IPS-15b (cell line): ENCODE measurements around the gene BCL7A.

Experiments used
- H3K27me3 ChIP-seq: one replicate; pipeline ENCODE4 v1.6.1; 2013; ENCODE audit warnings: low read length; ENCODE audit not compliant: control insufficient read depth, insufficient read depth
- H3K36me3 ChIP-seq: one replicate; pipeline ENCODE4 v1.6.1; 2013; ENCODE audit warnings: low read length; ENCODE audit not compliant: control insufficient read depth, insufficient read depth
- H3K4me1 ChIP-seq: one replicate; pipeline ENCODE4 v1.6.1; 2013; ENCODE audit warnings: mild to moderate bottlenecking, low read length; ENCODE audit not compliant: control insufficient read depth, insufficient read depth
- H3K4me3 ChIP-seq: one replicate; pipeline ENCODE4 v1.5.1; 2013; ENCODE audit warnings: low read depth, low read length
- H3K9ac ChIP-seq: one replicate; pipeline ENCODE4 v1.6.1; 2013; ENCODE audit warnings: low read depth, mild to moderate bottlenecking, low read length
- H3K9me3 ChIP-seq: one replicate; pipeline ENCODE4 v1.6.1; 2013; ENCODE audit warnings: mild to moderate bottlenecking, low read length; ENCODE audit not compliant: control insufficient read depth, insufficient read depth

Gene BCL7A

DNA sequence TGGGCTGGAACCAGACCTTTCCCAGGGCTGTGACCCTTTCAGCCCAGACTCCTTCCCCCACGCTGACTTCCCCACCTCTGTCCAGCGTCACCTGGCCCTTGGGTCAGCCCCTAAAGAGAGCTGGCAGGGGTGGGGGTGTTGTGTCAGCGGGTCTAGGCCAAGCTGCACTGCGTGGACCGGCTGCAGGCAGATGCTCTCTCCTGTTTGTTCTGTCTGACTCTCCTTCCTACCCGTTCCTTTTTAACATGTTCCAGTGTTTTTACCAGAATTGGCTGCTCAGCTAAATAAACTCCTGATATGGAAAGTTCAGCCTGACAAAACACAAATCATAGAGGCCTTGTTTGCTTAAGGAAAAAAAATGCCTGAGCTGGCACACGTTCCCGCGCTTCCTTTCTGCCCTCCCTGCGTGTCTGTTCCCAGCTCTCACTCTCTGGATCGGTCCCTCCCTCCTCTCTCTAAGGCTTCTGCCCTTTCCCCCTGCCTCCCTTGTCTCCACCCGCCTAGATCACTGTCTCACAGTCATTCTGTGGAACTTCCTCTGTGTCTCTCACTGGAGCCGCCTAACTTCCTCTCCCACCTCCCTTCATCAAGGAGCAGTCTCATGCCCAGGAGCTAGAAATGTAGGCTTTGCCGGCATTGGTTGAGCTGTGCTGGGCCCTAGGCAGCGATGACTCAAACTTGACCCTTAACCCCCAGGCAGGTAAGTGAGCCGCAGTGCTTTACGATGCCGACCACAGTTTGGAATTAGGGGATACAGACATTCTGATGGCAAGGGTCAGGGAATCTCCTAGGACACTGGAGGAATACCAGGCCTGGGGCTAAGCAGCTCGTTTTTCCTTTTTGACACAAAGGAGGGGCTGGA lies 41.4 kb downstream of the BCL7A start:
- Histone ChIP-seq H3K4me3 (no peak overlapping the region), H3K4me1 (peaks cover 17% of the 10 kb centered on the region), H3K27me3 (no peaks in the 10 kb centered on the region), H3K9ac (peak overlapping the region; percentile 24), H3K9me3 (no peaks in the 10 kb centered on the region), H3K36me3 (peaks cover 10% of the 10 kb centered on the region)

DNA sequence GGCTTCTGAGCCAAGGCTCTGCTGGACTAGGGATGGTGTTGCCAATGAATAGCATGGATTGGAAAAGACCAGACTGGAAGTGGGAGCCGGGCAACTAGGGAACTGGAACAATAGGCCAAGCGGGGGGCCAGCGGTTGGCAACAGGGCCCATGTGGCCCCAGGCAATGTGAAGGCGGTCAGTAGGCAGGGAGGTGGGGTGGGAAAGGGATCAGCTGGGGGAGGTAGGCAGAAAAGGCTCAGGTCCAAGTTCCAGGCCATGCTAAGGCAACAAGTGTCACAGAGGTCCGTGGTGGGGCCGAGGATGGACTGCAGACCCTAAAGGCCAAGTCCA lies 42.0 kb downstream of the BCL7A start:
- no peaks in the 10 kb centered on the region for H3K9me3 ChIP-seq
- H3K4me1 ChIP-seq: peaks cover 17% of the 10 kb centered on the region
- peaks cover 10% of the 10 kb centered on the region for H3K36me3 ChIP-seq
- no peak overlapping the region for H3K4me3 ChIP-seq
- H3K9ac ChIP-seq: no peak overlapping the region
- H3K27me3 ChIP-seq: no peaks in the 10 kb centered on the region

DNA sequence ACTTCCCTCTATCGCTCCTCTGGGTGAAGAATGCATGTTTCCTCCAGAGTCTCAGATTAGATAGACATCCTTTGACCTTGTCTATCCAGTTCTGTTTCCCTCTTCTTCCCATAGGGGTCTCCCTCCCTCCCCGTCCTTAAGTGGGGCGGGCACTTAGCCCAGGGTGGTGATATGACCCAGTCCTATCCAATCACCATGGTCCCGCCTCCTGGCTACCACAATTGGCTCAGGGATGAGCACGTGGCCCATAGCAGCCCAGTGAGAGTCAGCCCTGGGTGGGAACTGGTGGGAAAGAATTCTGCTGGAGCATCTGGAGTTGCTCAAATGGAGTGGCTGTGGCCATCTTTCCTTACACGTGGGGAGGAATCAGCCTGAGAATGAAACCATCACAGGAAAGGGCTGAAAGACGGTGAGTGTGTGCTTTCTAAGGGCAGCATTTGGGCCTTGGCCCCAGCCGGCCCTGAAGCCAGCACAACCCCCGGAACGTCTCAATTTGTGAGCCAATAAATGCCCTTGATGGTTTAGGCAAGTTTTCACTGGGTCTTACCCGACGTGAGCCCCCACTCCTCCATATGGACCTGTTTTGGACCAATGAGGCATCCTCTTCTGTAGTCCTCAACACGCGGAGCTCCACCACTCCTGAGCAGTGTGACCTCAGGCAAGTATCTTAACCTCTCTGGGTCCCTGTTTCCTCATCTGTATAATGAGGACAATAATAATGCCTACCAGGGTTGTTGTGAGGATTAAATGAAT lies 42.5 kb downstream of the BCL7A start:
- Histone ChIP-seq H3K27me3 (no peaks in the 10 kb centered on the region), H3K4me3 (peak overlapping the region; percentile 53), H3K9me3 (no peaks in the 10 kb centered on the region), H3K9ac (peak overlapping the region; percentile 48), H3K36me3 (peaks cover 7% of the 10 kb centered on the region), H3K4me1 (peaks cover 17% of the 10 kb centered on the region)

DNA sequence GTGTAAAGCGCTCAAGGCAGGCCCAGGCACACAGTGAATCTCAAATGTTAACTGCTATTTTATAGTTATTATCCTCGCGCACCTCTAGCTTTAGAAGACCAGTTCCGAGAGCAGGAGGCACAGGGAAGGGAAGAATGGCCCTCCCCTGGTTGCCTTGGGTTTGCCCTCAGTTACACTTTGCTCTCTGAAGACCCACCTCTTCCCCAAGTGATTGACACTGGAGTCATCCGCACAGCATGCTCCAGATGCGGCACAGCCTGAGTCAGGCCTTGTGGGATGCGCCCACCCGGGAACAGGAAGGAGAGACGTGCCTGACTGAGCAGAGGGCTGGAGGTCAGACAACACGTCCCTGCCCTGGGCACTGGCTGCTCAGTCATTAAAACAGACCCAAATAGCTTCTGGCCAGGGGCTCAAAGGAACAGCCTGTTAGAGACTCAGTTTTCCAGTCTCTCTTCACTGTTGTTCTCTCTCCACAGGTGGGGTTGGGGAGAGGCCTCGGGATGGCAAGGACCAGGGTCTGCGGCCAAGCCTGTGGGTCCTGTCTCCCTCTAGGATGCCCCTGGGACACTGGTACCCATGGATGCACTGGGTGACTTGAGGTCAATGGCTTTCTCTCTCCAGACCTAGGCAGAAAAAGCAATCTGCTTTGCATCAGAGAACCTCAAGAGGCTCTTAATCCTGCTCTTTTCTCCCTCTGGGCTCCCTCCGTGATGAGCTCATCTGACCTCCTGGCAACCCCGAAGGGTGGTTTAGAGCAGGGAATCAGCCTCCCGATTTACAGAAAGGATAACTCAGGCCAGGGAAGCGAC lies 43.3 kb downstream of the BCL7A start:
- no peaks in the 10 kb centered on the region for H3K9me3 ChIP-seq
- H3K27me3 ChIP-seq: no peaks in the 10 kb centered on the region
- H3K4me3 ChIP-seq: peak overlapping the region; percentile 53
- peak overlapping the region; percentile 60 for H3K9ac ChIP-seq
- H3K36me3 ChIP-seq: no peaks in the 10 kb centered on the region
- peaks cover 17% of the 10 kb centered on the region for H3K4me1 ChIP-seq

DNA sequence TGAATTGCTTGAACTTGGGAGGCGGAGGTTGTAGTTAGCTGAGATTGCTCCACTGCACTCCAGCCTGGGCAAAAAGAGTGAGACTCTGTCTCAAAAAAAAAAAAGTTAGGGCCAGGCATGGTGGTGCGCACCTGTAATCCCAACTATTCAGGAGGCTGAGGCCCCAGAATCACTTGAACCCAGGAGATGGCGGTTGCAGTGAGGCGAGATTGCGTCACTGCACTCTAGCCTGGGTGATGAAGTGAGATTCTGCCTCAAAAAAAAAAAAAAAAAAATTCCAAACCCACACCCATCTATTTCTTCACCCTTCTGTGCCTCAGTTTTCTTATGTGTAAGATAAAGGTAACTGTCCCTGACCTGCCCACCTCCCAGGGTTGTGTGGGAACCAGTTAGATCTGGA lies 45.9 kb downstream of the BCL7A start:
- Histone ChIP-seq H3K9me3 (no peaks in the 10 kb centered on the region), H3K27me3 (no peaks in the 10 kb centered on the region), H3K9ac (no peak overlapping the region), H3K36me3 (no peaks in the 10 kb centered on the region), H3K4me3 (no peak overlapping the region), H3K4me1 (peaks cover 17% of the 10 kb centered on the region)

DNA sequence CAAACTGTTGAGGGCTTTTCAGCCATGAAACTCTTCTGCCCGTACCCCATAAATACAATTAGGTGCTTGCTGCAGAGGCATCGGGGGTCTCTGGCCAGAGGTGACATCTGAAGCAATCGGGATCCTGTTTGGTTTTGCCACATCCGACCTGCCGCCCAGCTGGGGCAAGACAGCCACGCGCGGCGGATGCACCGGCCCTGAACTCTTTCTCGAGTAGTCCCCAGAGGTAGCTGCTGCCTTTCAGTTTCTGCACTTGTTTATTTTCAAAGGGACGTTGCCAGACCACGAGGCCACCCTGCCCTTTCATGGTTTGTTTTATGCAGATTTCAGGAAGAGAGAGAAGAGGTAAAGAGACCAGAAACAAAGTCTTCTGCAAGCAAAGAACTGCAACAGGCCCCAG lies 46.3 kb downstream of the BCL7A start:
- Histone ChIP-seq H3K9me3 (no peaks in the 10 kb centered on the region), H3K9ac (no peak overlapping the region), H3K4me1 (peaks cover 16% of the 10 kb centered on the region), H3K36me3 (no peaks in the 10 kb centered on the region), H3K27me3 (no peaks in the 10 kb centered on the region), H3K4me3 (no peak overlapping the region)

DNA sequence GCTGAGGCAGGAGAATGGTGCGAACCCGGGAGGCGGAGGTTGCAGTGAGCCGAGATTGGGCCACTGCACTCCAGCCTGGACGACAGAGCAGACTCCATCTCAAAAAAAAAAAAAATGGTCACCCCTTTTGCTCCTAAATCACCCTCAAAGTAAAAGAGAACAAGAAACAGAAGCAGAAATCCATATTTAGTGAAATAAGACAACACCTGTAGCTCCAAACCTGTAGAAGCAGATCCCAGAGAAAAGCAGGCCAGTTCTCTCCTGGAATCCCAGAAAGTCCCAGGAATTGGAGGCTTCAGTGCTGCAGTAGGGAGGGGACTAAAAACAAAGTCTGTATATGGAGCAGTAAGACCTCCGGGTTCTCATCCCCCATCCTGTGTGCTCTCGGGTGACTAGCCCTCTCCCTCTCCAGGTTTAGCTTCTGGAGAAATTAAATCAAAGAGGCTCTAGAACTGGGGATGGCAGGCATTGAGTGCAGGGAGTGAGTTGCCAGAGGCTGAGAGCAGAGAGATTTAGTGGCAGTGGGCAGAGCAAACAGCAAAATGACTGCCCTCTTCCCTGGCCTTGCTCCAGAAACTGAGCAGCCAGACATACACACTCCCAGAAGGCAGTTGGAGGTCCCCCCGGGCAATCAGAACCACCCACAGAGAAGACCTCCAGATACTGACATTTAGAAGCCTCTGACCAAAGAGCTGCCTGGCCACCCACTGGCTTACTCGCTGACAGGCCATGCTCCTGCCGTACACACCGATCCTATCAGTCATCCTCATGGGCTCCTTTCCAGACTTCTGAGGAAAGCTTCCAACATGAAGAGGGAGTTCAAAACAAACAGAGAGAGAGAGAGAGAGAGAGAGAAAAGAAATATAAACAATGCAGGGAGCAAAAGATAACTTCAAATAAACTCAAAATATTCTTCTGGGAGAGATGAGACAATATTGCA lies 50.6 kb downstream of the BCL7A start:
- peak overlapping the region; percentile 9 for H3K9ac ChIP-seq
- no peaks in the 10 kb centered on the region for H3K9me3 ChIP-seq
- H3K27me3 ChIP-seq: no peaks in the 10 kb centered on the region
- no peaks in the 10 kb centered on the region for H3K36me3 ChIP-seq
- no peaks in the 10 kb centered on the region for H3K4me1 ChIP-seq
- no peak overlapping the region for H3K4me3 ChIP-seq

DNA sequence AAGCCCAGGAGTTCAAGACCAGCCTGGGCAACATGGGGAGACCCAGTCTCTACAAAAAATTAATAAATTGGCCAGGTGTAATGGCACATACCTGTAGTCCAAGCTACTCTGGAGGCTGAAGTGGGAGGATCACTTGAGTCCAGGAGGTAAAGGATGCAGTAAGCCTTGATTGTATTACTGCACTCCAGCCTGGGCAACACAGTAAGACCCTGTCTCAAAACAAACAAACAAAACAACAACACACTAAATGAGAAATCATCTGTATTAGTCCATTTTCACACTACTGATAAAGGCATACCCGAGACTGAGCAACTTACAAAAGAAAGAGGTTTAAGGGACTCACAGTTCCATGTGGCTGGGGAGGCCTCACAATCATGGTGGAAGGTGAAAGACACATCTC lies 52.1 kb downstream of the BCL7A start:
- H3K27me3 ChIP-seq: peaks cover 2% of the 10 kb centered on the region
- H3K4me1 ChIP-seq: no peaks in the 10 kb centered on the region
- H3K4me3 ChIP-seq: no peak overlapping the region
- H3K9me3 ChIP-seq: no peaks in the 10 kb centered on the region
- no peak overlapping the region for H3K9ac ChIP-seq
- no peaks in the 10 kb centered on the region for H3K36me3 ChIP-seq

DNA sequence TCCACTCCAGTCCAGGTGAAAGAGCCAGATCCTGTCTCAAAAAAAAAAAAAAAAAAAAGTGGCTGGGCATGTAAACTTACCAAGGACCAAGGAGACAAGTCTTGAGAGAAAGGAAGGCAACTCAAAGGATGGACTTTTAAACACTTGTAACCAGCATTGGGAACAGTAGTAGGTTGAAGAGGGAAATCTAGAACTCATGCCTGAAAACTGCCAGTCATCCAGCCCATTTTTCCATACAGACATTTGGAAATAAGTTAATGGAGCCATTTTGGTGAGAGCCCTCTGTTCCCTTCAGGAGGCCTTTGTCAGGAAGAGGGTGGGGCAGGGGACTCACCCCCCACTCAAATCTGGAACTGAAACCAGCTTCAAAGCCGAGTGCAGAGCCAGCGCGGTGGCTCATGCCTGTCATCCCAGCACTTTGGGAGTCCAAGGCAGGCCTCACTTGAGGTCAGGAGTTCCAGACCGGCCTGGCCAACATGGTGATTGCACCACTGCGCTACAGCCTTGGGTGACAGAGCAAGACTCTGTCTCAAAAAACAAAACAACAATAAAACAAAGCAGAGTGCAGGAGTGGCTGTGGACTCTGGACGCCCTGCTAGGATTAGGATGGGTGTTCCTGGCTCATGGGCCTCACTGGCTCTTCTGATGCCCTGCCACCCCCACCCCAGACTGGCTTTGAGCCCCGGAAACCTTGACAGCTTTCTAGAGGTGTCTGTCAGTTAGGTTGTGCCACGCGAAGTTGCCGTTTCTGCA lies 55.2 kb downstream of the BCL7A start:
- no peaks in the 10 kb centered on the region for H3K9me3 ChIP-seq
- no peak overlapping the region for H3K9ac ChIP-seq
- no peak overlapping the region for H3K4me3 ChIP-seq
- no peaks in the 10 kb centered on the region for H3K36me3 ChIP-seq
- H3K27me3 ChIP-seq: peaks cover 17% of the 10 kb centered on the region
- H3K4me1 ChIP-seq: peaks cover 10% of the 10 kb centered on the region

DNA sequence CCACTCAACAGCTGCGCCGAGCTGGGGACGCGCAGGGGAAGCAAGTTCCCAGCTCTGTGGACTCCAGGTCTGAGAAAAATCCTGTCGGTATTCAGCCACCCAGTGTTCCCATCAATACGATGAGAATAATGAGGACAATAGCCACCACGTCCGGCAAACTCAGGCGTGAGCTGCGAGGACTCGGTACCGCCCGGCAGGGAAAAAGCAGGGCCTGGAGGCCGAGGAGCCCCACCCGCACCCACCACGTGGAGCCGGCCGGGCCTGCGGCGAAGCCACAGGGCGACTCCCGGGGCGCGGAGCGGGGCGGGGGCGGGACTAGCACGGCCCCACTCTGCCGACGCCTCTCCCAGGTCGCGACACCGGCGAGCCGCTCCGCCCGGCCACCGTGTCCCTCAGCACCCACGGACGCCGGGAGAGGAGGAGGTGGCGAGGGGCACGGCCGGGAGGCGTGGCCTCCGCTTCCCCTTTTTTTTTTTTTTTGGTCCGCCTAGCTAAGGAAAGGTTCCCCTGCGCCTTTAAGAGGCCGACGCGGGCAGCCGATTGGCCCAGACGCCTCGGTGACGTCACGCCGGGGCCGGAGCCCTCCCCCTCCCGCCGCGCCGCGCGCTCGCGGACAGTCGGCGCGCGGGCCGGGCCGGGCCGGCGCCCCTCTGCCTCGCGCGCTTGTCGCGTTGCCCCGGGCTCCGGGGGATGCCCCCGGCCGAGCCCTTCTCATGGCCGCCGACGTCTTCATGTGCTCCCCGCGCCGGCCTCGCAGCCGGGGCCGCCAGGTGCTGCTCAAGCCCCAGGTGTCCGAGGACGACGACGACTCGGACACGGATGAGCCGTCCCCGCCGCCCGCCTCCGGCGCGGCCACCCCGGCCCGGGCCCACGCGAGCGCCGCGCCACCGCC lies 56.7 kb downstream of the BCL7A start, which contains the start of gene MLXIP:
MLXIP (plus strand) TSS at position 616 of the 892 bp plus-strand sequence; CDS start at position 714, 98 bp downstream.
- H3K36me3 ChIP-seq: no peaks in the 10 kb centered on the region
- no peaks in the 10 kb centered on the region for H3K9me3 ChIP-seq
- peaks cover 10% of the 10 kb centered on the region for H3K4me1 ChIP-seq
- peak within 1 kb of the TSS; percentile 37 for H3K9ac ChIP-seq
- H3K4me3 ChIP-seq: peak within 1 kb of the TSS; percentile 73
- peaks cover 17% of the 10 kb centered on the region for H3K27me3 ChIP-seq
